IPS DF 6.9 (cell line): Measurements from ENCODE around the gene ANKS1B.
"Not testable (repeated sequence)": the region's sequence is repeated elsewhere in the genome, so short reads cannot be mapped to it uniquely, and the experiment has no call there.

Source experiments
- DNase-seq: peaks from one replicate; pipeline ENCODE4 v3.0.0-alpha.2; 2013; ENCODE audit warnings: low read depth, low spot score
- H3K27ac ChIP-seq: one replicate; pipeline ENCODE4 v1.5.1; 2013; ENCODE audit warnings: low read length, control low read depth
- H3K27me3 ChIP-seq: 2 replicates; pipeline ENCODE4 v1.6.1; 2013; ENCODE audit warnings: mild to moderate bottlenecking, low read length; ENCODE audit not compliant: control insufficient read depth, insufficient read depth
- H3K36me3 ChIP-seq: 2 replicates; pipeline ENCODE4 v1.6.1; 2013; ENCODE audit warnings: low read length; ENCODE audit not compliant: control insufficient read depth, insufficient read depth
- H3K4me1 ChIP-seq: 2 replicates; pipeline ENCODE4 v1.6.1; 2013; ENCODE audit warnings: low read length; ENCODE audit not compliant: control insufficient read depth, insufficient read depth
- H3K4me3 ChIP-seq: 2 replicates; pipeline ENCODE4 v1.5.1; 2013; ENCODE audit warnings: mild to moderate bottlenecking, low read length
- H3K9me3 ChIP-seq: 2 replicates; pipeline ENCODE4 v1.6.1; 2013; ENCODE audit warnings: low read length, inconsistent platforms; ENCODE audit not compliant: control insufficient read depth, insufficient read depth
- WGBS: extraction: QIAGEN DNeasy Blood & Tissue Kit; methylation state at CpG from one replicate; pipeline ENCODE4 v1.1.7; 2013; ENCODE audit warnings: mixed read lengths, missing lambda C conversion rate; ENCODE audit not compliant: insufficient read length, insufficient coverage; 5-methylcytosine and 5-hydroxymethylcytosine counted together

The ANKS1B gene

GRCh38 chr12:98772818-98773217 is 1211.9 kb downstream of the ANKS1B start:
- H3K9me3 ChIP-seq: no peaks in the 10 kb centered on the region
- H3K4me1 ChIP-seq: no peaks in the 10 kb centered on the region
- no peak for DNase-seq
- no peaks in the 10 kb centered on the region for H3K27me3 ChIP-seq
- no CpG with 5 or more reads among the region's 3 CpGs for WGBS
- H3K27ac ChIP-seq: no peak overlapping the region
- H3K36me3 ChIP-seq: no peaks in the 10 kb centered on the region
- H3K4me3 ChIP-seq: no peak overlapping the region

- DNase-seq: no peak
- WGBS: no CpG with 5 or more reads among the region's 8 CpGs
- no peaks in the 10 kb centered on the region for H3K27me3 ChIP-seq
- no peak overlapping the region for H3K27ac ChIP-seq
- H3K9me3 ChIP-seq: no peaks in the 10 kb centered on the region
- no peaks in the 10 kb centered on the region for H3K36me3 ChIP-seq
- H3K4me1 ChIP-seq: no peaks in the 10 kb centered on the region
- H3K4me3 ChIP-seq: no peak overlapping the region
Observed at GRCh38 chr12:98771811-98772752, 1212.7 kb downstream of the ANKS1B start.

GRCh38 chr12:98770230-98770629 is 1214.5 kb downstream of the ANKS1B start:
- DNase-seq: no peak
- Histone ChIP-seq H3K4me3 (no peak overlapping the region), H3K9me3 (no peaks in the 10 kb centered on the region), H3K4me1 (no peaks in the 10 kb centered on the region), H3K27ac (no peak overlapping the region), H3K36me3 (no peaks in the 10 kb centered on the region), H3K27me3 (no peaks in the 10 kb centered on the region)
- WGBS: no CpG with 5 or more reads among the region's 4 CpGs

GRCh38 chr12:98769068-98769467 is 1215.7 kb downstream of the ANKS1B start:
- no peaks in the 10 kb centered on the region; the same call in 1 of the 2 replicates for H3K27me3 ChIP-seq

GRCh38 chr12:98767248-98767647 is 1217.5 kb downstream of the ANKS1B start:
- no CpG with 5 or more reads among the region's 9 CpGs for WGBS
- DNase-seq: no peak
- Histone ChIP-seq H3K27me3 (no peaks in the 10 kb centered on the region; the same call in 1 of the 2 replicates), H3K36me3 (no peaks in the 10 kb centered on the region), H3K4me3 (no peak overlapping the region), H3K4me1 (no peaks in the 10 kb centered on the region), H3K9me3 (no peaks in the 10 kb centered on the region), H3K27ac (no peak overlapping the region)

More at GRCh38 chr12:98769068-98769467, 1215.7 kb downstream of the ANKS1B start:
- Histone ChIP-seq H3K36me3 (no peaks in the 10 kb centered on the region), H3K27ac (no peak overlapping the region), H3K9me3 (no peaks in the 10 kb centered on the region), H3K4me3 (no peak overlapping the region), H3K4me1 (no peaks in the 10 kb centered on the region)
- DNase-seq: no peak

- no peaks in the 10 kb centered on the region; the same call in 1 of the 2 replicates for H3K27me3 ChIP-seq
- H3K27ac ChIP-seq: no peak overlapping the region
- H3K4me3 ChIP-seq: no peak overlapping the region
- no peaks in the 10 kb centered on the region for H3K9me3 ChIP-seq
- no peak for DNase-seq
- WGBS: no CpG with 5 or more reads among the region's 4 CpGs
- H3K4me1 ChIP-seq: no peaks in the 10 kb centered on the region
- no peaks in the 10 kb centered on the region for H3K36me3 ChIP-seq
Observed at GRCh38 chr12:98763656-98764055, 1221.1 kb downstream of the ANKS1B start.

GRCh38 chr12:98758331-98758730 is 1226.4 kb downstream of the ANKS1B start:
- WGBS: no CpG with 5 or more reads among the region's 3 CpGs

GRCh38 chr12:98757455-98757854 is 1227.3 kb downstream of the ANKS1B start:
- H3K27me3 ChIP-seq: no peaks in the 10 kb centered on the region
- WGBS: no CpG with 5 or more reads among the region's 4 CpGs
- H3K4me1 ChIP-seq: no peaks in the 10 kb centered on the region
- no peaks in the 10 kb centered on the region for H3K9me3 ChIP-seq
- DNase-seq: no peak
- no peak overlapping the region for H3K27ac ChIP-seq
- no peak overlapping the region for H3K4me3 ChIP-seq
- no peaks in the 10 kb centered on the region for H3K36me3 ChIP-seq

More at GRCh38 chr12:98758331-98758730, 1226.4 kb downstream of the ANKS1B start:
- Histone ChIP-seq H3K9me3 (no peaks in the 10 kb centered on the region), H3K4me1 (no peaks in the 10 kb centered on the region), H3K36me3 (no peaks in the 10 kb centered on the region), H3K27ac (no peak overlapping the region), H3K27me3 (no peaks in the 10 kb centered on the region), H3K4me3 (no peak overlapping the region)
- DNase-seq: no peak

- not testable (repeated sequence) for H3K27ac ChIP-seq, H3K9me3 ChIP-seq, H3K36me3 ChIP-seq, DNase-seq, H3K4me3 ChIP-seq, H3K27me3 ChIP-seq, H3K4me1 ChIP-seq
- no CpG with 5 or more reads among the region's 5 CpGs for WGBS
Observed at GRCh38 chr12:98755855-98756254, 1228.9 kb downstream of the ANKS1B start.

- H3K4me1 ChIP-seq: no peaks in the 10 kb centered on the region
- no peaks in the 10 kb centered on the region for H3K36me3 ChIP-seq
- no peak overlapping the region for H3K27ac ChIP-seq
- H3K9me3 ChIP-seq: no peaks in the 10 kb centered on the region
- no peak overlapping the region for H3K4me3 ChIP-seq
- no CpG with 5 or more reads among the region's 5 CpGs for WGBS
- DNase-seq: no peak
- no peaks in the 10 kb centered on the region for H3K27me3 ChIP-seq
Observed at GRCh38 chr12:98754095-98754494, 1230.6 kb downstream of the ANKS1B start.

GRCh38 chr12:98752726-98753125 is 1232.0 kb downstream of the ANKS1B start:
- Histone ChIP-seq H3K4me1 (no peaks in the 10 kb centered on the region), H3K27me3 (no peaks in the 10 kb centered on the region), H3K36me3 (no peaks in the 10 kb centered on the region), H3K9me3 (no peaks in the 10 kb centered on the region), H3K27ac (no peak overlapping the region), H3K4me3 (no peak overlapping the region)
- no peak for DNase-seq
- no CpG with 5 or more reads among the region's 5 CpGs for WGBS
